ENCODE measurements around the gene SEMA3B.
A peak's percentile ranks its signal among the peaks of the same experiment; 100 is the strongest.

Gene SEMA3B

GRCh38 chr3:50297384-50297775, 28.4 kb downstream of the SEMA3B start:
- H3K36me3 ChIP-seq (ENCODE audit: control insufficient read depth, low read length), result no peaks in the 10 kb centered on the region

GRCh38 chr3:50297896-50298725, 29.2 kb downstream of the SEMA3B start:
- H3K4me1 ChIP-seq (ENCODE audit: control insufficient read depth, low read length), result peaks cover 21% of the 10 kb centered on the region
- H4K20me1 ChIP-seq (ENCODE audit: control insufficient read depth, insufficient read depth, low read depth, low read length), result no peaks in the 10 kb centered on the region
- no peaks in the 10 kb centered on the region for H3K9me2 ChIP-seq (replicated peaks; ENCODE audit: control insufficient read depth, low read length)
- TF ChIP-seq CTCF (IDR thresholded peaks at IDR 0.05; ENCODE audit: low read depth, low read length, poor library complexity, severe bottlenecking), result no peak
- TF ChIP-seq EZH2phosphoT487 (IDR thresholded peaks at IDR 0.05; ENCODE audit: borderline replicate concordance, low read length), result no peak
- H3K9me3 ChIP-seq (ENCODE audit: control insufficient read depth, insufficient read depth, low read length), result no peaks in the 10 kb centered on the region
- peak overlapping the region; percentile 98 for H3K4me3 ChIP-seq (ENCODE audit: low read length)
- no peak overlapping the region for H3K27ac ChIP-seq (ENCODE audit: low read depth, low read length)
- H3K4me2 ChIP-seq (ENCODE audit: low read length), result peak overlapping the region; percentile 98
- H3K36me3 ChIP-seq (ENCODE audit: control insufficient read depth, low read length), result no peaks in the 10 kb centered on the region
- 0 out of 2 replicates have a peak, but pooled peaks cover 3% of the 10 kb centered on the region for H3K79me2 ChIP-seq (ENCODE audit: control insufficient read depth, low read length)
- peaks cover 4% of the 10 kb centered on the region; the same call in 1 of the 2 replicates for H3F3A ChIP-seq (ENCODE audit: control insufficient read depth, insufficient read depth)
- H3K27me3 ChIP-seq (ENCODE audit: control insufficient read depth, low read length), result no peaks in the 10 kb centered on the region

More at GRCh38 chr3:50297384-50297775, 28.4 kb downstream of the SEMA3B start:
- no peaks in the 10 kb centered on the region for H3K9me2 ChIP-seq (replicated peaks; ENCODE audit: control insufficient read depth, low read length)
- H3K9me3 ChIP-seq (ENCODE audit: control insufficient read depth, insufficient read depth, low read length), result no peaks in the 10 kb centered on the region
- peaks cover 27% of the 10 kb centered on the region for H3K4me1 ChIP-seq (ENCODE audit: control insufficient read depth, low read length)
- no peaks in the 10 kb centered on the region for H3K27me3 ChIP-seq (ENCODE audit: control insufficient read depth, low read length)
- no peaks in the 10 kb centered on the region for H4K20me1 ChIP-seq (ENCODE audit: control insufficient read depth, insufficient read depth, low read depth, low read length)
- no peak overlapping the region for H3K27ac ChIP-seq (ENCODE audit: low read depth, low read length)
- 0 out of 2 replicates have a peak, but pooled peaks cover 3% of the 10 kb centered on the region for H3K79me2 ChIP-seq (ENCODE audit: control insufficient read depth, low read length)
- TF ChIP-seq CTCF (IDR thresholded peaks at IDR 0.05; ENCODE audit: low read depth, low read length, poor library complexity, severe bottlenecking) (no peak), EZH2phosphoT487 (IDR thresholded peaks at IDR 0.05; ENCODE audit: borderline replicate concordance, low read length) (no peak)
- no peak overlapping the region for H3K4me2 ChIP-seq (ENCODE audit: low read length)
- no peak overlapping the region for H3K4me3 ChIP-seq (ENCODE audit: low read length)
- H3F3A ChIP-seq (ENCODE audit: control insufficient read depth, insufficient read depth), result peaks cover 4% of the 10 kb centered on the region; the same call in 1 of the 2 replicates

- peak; percentile 74 for TF ChIP-seq CTCF (IDR thresholded peaks at IDR 0.05; ENCODE audit: low read depth, low read length, poor library complexity, severe bottlenecking)
- TF ChIP-seq EZH2phosphoT487 (IDR thresholded peaks at IDR 0.05; ENCODE audit: borderline replicate concordance, low read length), result no peak
- peak within 1 kb of the TSS; percentile 98 for H3K4me2 ChIP-seq (ENCODE audit: low read length)
- H3K9me2 ChIP-seq (replicated peaks; ENCODE audit: control insufficient read depth, low read length), result no peaks in the 10 kb centered on the region
- peak within 1 kb of the TSS; percentile 98 for H3K4me3 ChIP-seq (ENCODE audit: low read length)
- H4K20me1 ChIP-seq (ENCODE audit: control insufficient read depth, insufficient read depth, low read depth, low read length), result no peaks in the 10 kb centered on the region
- no peaks in the 10 kb centered on the region for H3K36me3 ChIP-seq (ENCODE audit: control insufficient read depth, low read length)
- H3K27me3 ChIP-seq (ENCODE audit: control insufficient read depth, low read length), result no peaks in the 10 kb centered on the region
- no peaks in the 10 kb centered on the region for H3K9me3 ChIP-seq (ENCODE audit: control insufficient read depth, insufficient read depth, low read length)
- peak within 1 kb of the TSS; percentile 66 for H3K27ac ChIP-seq (ENCODE audit: low read depth, low read length)
- H3K4me1 ChIP-seq (ENCODE audit: control insufficient read depth, low read length), result peaks cover 17% of the 10 kb centered on the region
- H3K79me2 ChIP-seq (ENCODE audit: control insufficient read depth, low read length), result 0 out of 2 replicates have a peak, but pooled peaks cover 3% of the 10 kb centered on the region
- H3F3A ChIP-seq (ENCODE audit: control insufficient read depth, insufficient read depth), result peaks cover 4% of the 10 kb centered on the region; the same call in 1 of the 2 replicates
Measured at GRCh38 chr3:50298836-50299637, 30.1 kb downstream of the SEMA3B start, which contains the start of the genes HYAL3 and NAA80. TSS of gene HYAL3 (minus strand) at chr3:50299405. CDS start at chr3:50295602, 3,803 bp downstream. TSS of gene NAA80 (minus strand) at chr3:50299405. CDS start at chr3:50297463, 1,942 bp downstream.
